HG02852 (cell line): ENCODE data around the gene CAPS2.
A peak's percentile ranks its signal among the peaks of the same experiment; 100 is the strongest.
"Not testable (repeated sequence)": the region's sequence is repeated elsewhere in the genome, so short reads cannot be mapped to it uniquely, and the experiment has no call there.

Source experiments
- ATAC-seq: cut with Tn5 transposase; IDR thresholded peaks from one replicate; pipeline ENCODE4 v1.9.1; 2021; ENCODE audit warnings: mild to moderate bottlenecking, moderate library complexity; ENCODE audit not compliant: unreplicated experiment

The CAPS2 gene

GRCh38 chr12:75329918-75330826 is at the start of gene CAPS2:
Gene CAPS2, minus strand, starts transcription at chr12:75330324. Its CDS starts 3,826 bp downstream, at chr12:75326498.
- peak; percentile 87 for ATAC-seq

DNA sequence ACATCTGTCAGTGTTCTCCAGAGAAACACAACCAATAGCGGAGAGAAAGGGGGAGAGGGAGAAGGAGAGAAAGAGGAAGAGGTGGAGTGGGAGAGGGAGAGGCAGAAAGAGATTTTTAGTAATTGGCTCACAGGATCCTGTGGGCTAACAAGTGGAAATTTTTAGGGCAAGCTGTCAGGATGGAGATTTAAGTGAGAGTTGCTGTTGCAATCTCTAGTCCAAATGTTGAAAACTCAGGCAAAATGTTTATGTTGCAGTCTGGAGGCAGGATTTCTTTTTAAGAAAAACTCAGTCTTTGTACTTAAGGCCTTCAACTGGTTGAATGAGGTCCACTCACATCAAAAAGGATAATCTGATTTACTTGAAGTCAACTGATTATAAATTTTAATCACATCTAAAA is 48.2 kb upstream of the CAPS2 start:
- no peak for ATAC-seq

GRCh38 chr12:75374971-75375370 is 44.8 kb upstream of the CAPS2 start:
- ATAC-seq, result no peak

GRCh38 chr12:75366629-75367028 is 36.5 kb upstream of the CAPS2 start:
- ATAC-seq, result peak; percentile 66

- no peak for ATAC-seq
Measured at GRCh38 chr12:75364919-75365318, 34.8 kb upstream of the CAPS2 start.

- ATAC-seq, result peak; percentile 45
Measured at GRCh38 chr12:75361408-75361807, 31.3 kb upstream of the CAPS2 start.

DNA sequence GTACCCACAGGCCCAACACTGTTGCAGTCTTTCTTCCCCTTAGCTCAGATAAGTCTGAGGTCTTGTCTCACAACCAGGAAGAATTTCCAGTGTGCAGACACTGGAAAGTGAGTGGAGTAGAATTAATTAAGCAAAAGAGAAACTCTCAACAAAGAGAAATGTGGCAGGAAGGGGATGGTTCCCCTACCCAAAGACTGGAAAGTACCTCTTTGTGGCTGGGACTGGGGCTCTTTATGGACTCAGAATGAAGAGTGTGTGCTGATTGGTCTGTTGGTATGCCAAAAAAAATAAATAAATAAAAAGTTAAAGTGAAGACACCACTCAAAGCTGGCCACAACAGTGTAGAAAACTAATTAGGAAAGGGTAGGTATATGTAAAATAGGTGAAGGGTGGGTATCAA is 30.8 kb upstream of the CAPS2 start:
- ATAC-seq, result peak; percentile 63

DNA sequence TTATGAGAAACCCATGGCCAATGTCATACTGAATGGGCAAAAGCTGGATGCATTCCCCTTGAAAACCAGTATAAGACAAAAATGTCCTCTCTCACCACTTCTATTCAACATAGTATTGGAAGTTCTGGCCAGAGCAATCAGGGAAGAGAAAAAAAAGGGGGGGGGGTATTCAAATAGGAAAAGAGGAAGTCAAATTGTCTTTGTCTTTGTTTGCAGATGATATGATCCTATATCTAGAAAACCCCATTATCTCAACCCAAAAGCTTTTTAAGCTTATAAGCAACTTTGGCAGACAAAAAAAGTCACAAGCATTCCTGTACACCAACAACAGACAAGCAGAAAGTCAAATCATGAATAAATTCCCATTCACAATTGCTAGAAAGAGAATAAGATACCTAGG is 23.9 kb upstream of the CAPS2 start:
- ATAC-seq, result no peak

GRCh38 chr12:75350413-75350812 is 20.3 kb upstream of the CAPS2 start:
- ATAC-seq, result no peak

DNA sequence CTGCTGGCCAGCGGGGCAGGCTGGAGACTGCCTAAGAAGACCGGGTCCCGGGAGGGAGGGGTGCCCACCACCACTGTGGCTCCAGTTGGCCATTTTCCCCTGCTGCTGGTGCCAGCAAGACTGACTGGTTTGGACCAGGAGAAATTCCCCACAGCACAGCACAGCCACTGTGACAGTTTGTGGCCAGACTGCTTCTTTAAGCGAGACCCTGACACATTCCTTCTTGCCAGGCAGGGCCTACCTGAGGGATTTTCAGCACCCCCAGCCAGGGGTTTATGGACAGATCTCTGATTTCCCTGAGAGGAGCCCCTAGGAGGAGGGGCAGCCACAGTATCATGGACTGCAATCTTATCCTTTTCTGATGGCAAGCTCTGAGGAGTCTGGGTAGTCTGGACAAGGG is 19.8 kb upstream of the CAPS2 start:
- ATAC-seq, result no peak

- not testable (repeated sequence) for ATAC-seq
Measured at GRCh38 chr12:75346215-75346614, 16.1 kb upstream of the CAPS2 start.

DNA sequence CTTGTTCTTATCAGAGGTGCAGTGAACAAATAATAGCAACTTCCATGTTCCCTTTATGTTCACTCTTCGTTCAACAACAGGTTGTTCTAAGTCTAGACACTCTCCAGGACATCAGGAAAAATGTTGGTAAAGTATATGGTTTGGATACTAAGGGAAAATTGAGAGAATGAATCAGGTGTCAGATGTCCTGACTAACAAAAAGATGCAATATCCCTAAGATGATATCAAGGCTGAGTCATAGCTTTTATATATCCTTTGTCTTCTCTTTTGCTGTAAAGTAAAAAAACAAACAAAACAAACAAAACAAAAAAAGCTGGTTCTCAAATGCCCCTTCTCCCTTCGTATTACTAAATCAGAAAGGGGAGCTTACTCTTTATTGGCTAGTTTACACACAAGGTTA is 15.4 kb upstream of the CAPS2 start:
- no peak for ATAC-seq

DNA sequence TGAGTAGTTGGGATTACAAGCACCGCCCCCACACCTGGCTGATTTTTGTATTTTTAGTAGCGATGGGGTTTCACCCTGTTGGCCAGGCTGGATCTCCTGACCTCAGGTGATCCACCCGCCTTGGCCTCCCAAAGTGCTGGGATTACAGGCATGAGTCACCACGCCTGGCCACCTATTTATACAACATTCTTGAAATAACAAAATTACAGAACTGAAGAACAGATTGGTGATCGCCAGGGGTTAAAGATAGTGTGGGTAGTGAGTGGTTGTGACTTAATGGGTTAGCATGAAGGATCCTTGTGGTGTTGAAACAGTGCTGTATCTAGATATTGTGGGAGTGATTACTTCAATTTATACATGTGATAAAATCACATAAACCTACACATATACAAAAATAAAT is 11.7 kb upstream of the CAPS2 start:
- no peak for ATAC-seq

- peak; percentile 50 for ATAC-seq
Measured at GRCh38 chr12:75337905-75338304, 7.8 kb upstream of the CAPS2 start.

GRCh38 chr12:75334384-75335030 is 4.4 kb upstream of the CAPS2 start, which contains the start of gene GLIPR1L1:
Gene GLIPR1L1, plus strand, starts transcription at chr12:75334670. Its CDS starts 59 bp downstream, at chr12:75334729.
- peak; percentile 63 for ATAC-seq

DNA sequence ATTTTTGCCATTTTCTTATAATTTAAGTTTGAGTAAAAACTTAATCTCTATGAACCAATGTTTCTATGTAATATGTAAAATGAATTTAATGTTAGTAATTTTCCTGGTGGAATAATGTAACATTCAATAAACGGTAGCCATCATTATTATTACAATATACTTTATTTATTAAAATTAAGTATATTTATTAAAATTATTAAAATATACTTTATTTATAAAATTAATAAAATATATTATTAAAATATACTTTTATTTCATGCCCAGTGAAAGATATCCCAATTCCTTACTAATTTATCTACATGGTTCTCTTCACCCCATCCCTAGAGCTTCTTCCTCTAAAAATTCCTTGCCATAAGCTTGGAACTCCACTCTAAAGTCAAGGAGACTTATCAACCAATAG is 2.5 kb downstream of the CAPS2 start:
- ATAC-seq, result no peak

DNA sequence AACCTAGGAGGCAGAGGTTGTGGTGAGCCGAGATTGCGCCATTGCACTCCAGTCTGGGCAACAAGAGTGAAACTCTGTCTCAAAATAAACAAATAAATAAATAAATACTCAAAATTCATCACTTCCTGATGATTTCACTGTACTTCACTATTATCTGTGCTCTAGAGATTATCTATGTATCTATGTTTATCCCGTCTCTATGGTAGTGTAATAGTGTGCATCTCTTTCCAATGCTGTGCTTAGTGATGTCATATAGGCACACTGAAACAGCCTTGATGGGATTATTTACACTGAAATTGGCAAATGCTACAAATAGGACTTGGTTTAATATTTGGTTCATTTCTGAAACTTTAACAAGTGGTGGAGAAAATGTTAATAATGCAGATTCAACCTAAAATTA is 6.5 kb downstream of the CAPS2 start:
- no peak for ATAC-seq

GRCh38 chr12:75322464-75322863 is 7.7 kb downstream of the CAPS2 start:
- no peak for ATAC-seq

DNA sequence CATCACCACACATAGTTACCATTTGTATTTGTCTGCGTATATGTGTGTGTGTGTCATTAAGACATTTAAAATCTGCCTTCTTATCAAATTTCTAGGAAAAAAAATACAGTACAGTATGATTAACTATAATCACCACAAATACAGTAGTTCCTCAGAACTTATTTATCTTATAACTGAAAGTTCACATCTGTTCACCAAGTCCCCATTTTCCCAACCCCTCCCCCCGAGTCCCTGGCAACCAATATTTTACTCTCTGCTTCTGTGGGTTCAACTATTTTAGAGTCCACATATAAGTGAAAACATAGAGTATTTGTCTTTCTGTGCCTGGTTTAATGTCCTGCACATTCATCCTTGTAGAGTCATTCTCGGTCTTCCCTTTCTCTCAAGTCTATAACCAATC is 12.3 kb downstream of the CAPS2 start:
- ATAC-seq, result no peak

GRCh38 chr12:75315518-75315917 is 14.6 kb downstream of the CAPS2 start:
- no peak for ATAC-seq

- no peak for ATAC-seq
Measured at GRCh38 chr12:75311369-75311768, 18.8 kb downstream of the CAPS2 start.

DNA sequence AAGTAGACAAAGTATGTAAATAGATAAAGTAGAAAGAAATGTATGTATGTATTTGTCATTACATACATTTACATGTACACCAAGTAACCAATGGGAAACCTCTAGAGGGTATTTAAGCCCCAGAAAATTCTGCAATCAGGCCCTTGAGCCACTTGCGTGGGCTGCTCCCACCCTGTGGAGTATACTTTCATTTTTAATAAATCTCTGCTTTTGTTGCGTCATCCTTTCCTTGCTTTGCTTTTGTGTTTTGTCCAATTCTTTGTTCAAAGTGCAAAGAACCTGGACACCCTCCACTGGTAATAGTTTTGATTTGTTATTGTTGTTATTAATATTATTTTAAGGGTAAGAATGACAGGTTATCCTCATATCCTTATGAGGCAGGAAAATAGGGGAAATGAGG is 21.8 kb downstream of the CAPS2 start:
- no peak for ATAC-seq
